H1 (cell line): ENCODE measurements around the gene ORMDL1. TPM values are rescaled to one million over a fixed set of nuclear protein-coding genes. Genes with fewer than 3 reads are reported as not detected.

ENCODE experiments used
- GTF2F1 ChIP-seq: IDR thresholded peaks from 2 replicates; pipeline ENCODE4 v1.6.1; 2012; ENCODE audit warnings: low read depth, low read length, improper control_type of control experiment, borderline replicate concordance
- HDAC2 ChIP-seq, 2 experiments: fragments of 300-600 bp in 1 of 2; sonication (generic) in 1 of 2; IDR thresholded peaks; 2 replicates each; pipeline ENCODE4 v1.6.1; 2011 to 2012; ENCODE audit warnings: low read depth in 2 of 2, low read length in 2 of 2, mild to moderate bottlenecking in 2 of 2, moderate library complexity in 2 of 2, borderline replicate concordance in 1 of 2, inconsistent platforms in 1 of 2
- HDAC6 ChIP-seq: IDR thresholded peaks from one replicate; pipeline ENCODE4 v1.7.1; 2012; ENCODE audit warnings: low read depth, mild to moderate bottlenecking, inconsistent platforms, low read length, moderate library complexity
- KDM4A ChIP-seq: IDR thresholded peaks from one replicate; pipeline ENCODE4 v1.7.1; 2012; ENCODE audit warnings: low read depth, mild to moderate bottlenecking, moderate library complexity, low read length, inconsistent platforms; ENCODE audit not compliant: severe bottlenecking
- MAFK ChIP-seq: IDR thresholded peaks from 2 replicates; pipeline ENCODE4 v1.6.1; 2012; ENCODE audit warnings: low read depth, mild to moderate bottlenecking, improper control_type of control experiment, low read length
- POLR2AphosphoS5 ChIP-seq: IDR thresholded peaks from 2 replicates; pipeline ENCODE4 v1.6.1; 2011; ENCODE audit warnings: low read depth, low read length
- SIN3A ChIP-seq, 2 experiments: IDR thresholded peaks in 1 of 2; conservative IDR thresholded peaks in 1 of 2; 2 replicates each; pipeline ENCODE4 v1.6.1; 2011 to 2012; ENCODE audit warnings: low read length in 2 of 2, improper control_type of control experiment in 1 of 2, low read depth in 1 of 2, mild to moderate bottlenecking in 1 of 2
- SIRT6 ChIP-seq: IDR thresholded peaks from one replicate; pipeline ENCODE4 v1.7.1; 2012; ENCODE audit warnings: low read length, inconsistent platforms
- polyA plus RNA-seq, 7 experiments: library from polyadenylated mRNA; depleted of rRNA in 3 of 7; stranded (reverse) in 5 of 7; unstranded in 2 of 7; fragments of >200 nt in 5 of 7; fragments of 200-250 nt in 2 of 7; gene quantifications; 1 replicate in 5 of 7; 2 replicates in 1 of 7; 4 replicates in 1 of 7; pipeline versions ENCODE4 v1.2.1 to v1.2.3, GENCODE V29; 2011 to 2013; ENCODE audit warnings: missing spikeins in 2 of 7, mixed read lengths in 2 of 7
- total RNA-seq: library from RNA; stranded (reverse); fragmentation: NEBNext Ultra II Directional; extraction: Animal tissue kit (Norgen Biotek cat#: 25700); gene quantifications from 2 replicates; pipeline ENCODE4 v1.2.1, GENCODE V29; 2021

Gene ORMDL1
- total and polyA plus RNA-seq, 2 of the 8 experiments (the other 6 are each of a cell fraction or from before 2014, with no cell fraction given): 34.9 to 58.1 TPM

DNA sequence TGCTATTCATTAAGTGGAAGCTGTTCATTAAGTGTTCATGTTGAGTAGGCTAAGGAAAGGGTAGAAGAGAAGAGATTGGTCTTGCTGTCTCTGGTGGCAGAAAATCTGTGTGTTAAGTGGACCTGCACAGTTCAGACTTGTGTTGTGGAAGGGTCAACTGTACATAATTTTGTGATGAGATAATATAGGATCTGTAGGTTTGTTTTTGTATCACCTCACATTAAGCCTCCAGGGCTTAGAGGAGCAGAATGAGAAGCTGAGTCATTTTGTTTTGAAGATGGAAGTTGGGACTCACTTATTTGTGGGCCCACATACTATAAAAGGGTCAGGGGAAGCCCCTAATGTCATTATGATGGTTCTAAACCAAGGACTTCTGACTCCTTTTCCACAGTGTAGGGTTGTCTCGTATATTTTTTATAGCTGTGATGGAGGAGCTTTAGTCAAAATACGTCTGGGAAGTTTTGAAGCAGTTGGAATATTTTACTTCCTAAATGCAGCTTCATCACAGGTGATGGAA lies 18.3 kb upstream of the ORMDL1 start (continued):
- TF ChIP-seq SIN3A (conservative IDR thresholded peaks at IDR 0.05 in 1 of 2, IDR thresholded peaks at IDR 0.05 in 1 of 2; ENCODE audit: low read depth in 1 of 2, low read length in 2 of 2) (no peak), POLR2AphosphoS5 (no peak), MAFK (no peak), SIRT6 (no peak), HDAC2 (IDR thresholded peaks at IDR 0.05; ENCODE audit: borderline replicate concordance in 1 of 2, low read depth in 2 of 2, low read length in 2 of 2) (no peak), GTF2F1 (no peak), KDM4A (no peak), HDAC6 (no peak)
